Endothelial cell (in vitro differentiated cells): ENCODE measurements around the gene PSENEN. TPM values are rescaled to one million over a fixed set of nuclear protein-coding genes. Genes with fewer than 3 reads are reported as not detected.
A peak's percentile ranks its signal among the peaks of the same experiment; 100 is the strongest.

ENCODE experiments used
- DNase-seq: peaks from one replicate; pipeline ENCODE4 v3.0.0; 2021; ENCODE audit warnings: low spot score
- H3K27ac Mint-ChIP-seq: one replicate; pipeline ENCODE4 v1.8.0; 2021; ENCODE audit warnings: mixed read lengths, inconsistent platforms; ENCODE audit not compliant: unreplicated experiment
- H3K27me3 Mint-ChIP-seq: one replicate; pipeline ENCODE4 v1.8.0; 2021; ENCODE audit warnings: mild to moderate bottlenecking, moderate library complexity, mixed read lengths, inconsistent platforms; ENCODE audit not compliant: unreplicated experiment
- H3K36me3 Mint-ChIP-seq: one replicate; pipeline ENCODE4 v1.8.0; 2021; ENCODE audit warnings: mild to moderate bottlenecking, low read depth, mixed read lengths, inconsistent platforms; ENCODE audit not compliant: unreplicated experiment
- H3K4me1 Mint-ChIP-seq: one replicate; pipeline ENCODE4 v1.8.0; 2021; ENCODE audit warnings: mild to moderate bottlenecking, mixed read lengths, inconsistent platforms; ENCODE audit not compliant: unreplicated experiment
- H3K4me3 Mint-ChIP-seq: one replicate; pipeline ENCODE4 v1.8.0; 2021; ENCODE audit warnings: mild to moderate bottlenecking, mixed read lengths, inconsistent platforms; ENCODE audit not compliant: unreplicated experiment
- H3K9me3 Mint-ChIP-seq: one replicate; pipeline ENCODE4 v1.8.0; 2021; ENCODE audit warnings: mixed read lengths, inconsistent platforms; ENCODE audit not compliant: unreplicated experiment
- total RNA-seq: library from RNA; stranded (reverse); fragmentation: NEBNext Ultra II Directional; extraction: Animal tissue kit (Norgen Biotek cat#: 25700); gene quantifications from one replicate; pipeline ENCODE4 v1.2.1, GENCODE V29; 2021; ENCODE audit not compliant: unreplicated experiment
- TF ChIP-seq, protein P1 (sequence below): fragments of 200-600 bp; sonication (generic); IDR thresholded peaks from one replicate; pipeline ENCODE4 v1.5.0; 2021; ENCODE audit warnings: antibody characterized with exemption; ENCODE audit not compliant: unreplicated experiment

The PSENEN gene
- total RNA-seq, 1 donor from 2014 or later, result 99.0 TPM

DNA sequence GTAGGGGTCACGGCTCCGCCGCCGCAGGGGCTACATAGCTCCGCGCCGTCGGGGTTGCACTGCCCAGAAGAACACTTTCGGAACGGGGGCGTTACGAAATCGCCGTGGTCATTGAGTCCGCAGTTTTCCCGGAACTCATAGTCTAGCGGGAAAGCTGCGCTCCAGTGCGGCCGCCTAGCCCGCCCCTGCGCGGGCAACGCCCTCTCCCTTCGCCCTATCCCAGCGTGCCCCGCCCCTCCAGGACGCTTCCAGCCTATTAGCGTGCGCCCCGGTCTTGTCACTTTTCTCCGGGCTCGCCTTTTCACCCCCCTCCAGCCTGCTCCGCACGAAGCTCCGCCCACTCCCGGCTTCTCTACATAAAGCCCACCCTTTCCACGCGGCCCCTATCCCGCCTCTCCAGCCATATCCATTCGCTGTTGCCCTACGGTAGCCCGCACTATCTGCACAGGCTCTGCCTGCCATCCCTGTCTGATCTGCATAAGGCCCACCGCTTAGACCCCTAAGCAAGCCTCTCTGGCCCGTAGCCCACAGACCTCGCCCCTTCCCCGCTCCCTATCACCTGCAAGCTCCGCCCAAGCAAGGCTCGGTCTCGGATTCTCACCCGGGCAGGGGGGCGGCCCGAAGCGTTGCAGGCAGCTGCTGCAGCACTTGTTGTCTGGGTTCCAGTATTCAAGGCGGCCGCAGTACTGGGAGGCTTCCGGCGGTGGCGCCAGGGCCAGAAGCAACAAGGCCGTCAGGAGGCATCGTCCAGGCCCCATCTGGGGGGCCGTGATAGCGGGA lies 4.8 kb upstream of the PSENEN start:
- H3K4me1 Mint-ChIP-seq, result peaks cover 21% of the 10 kb centered on the region
- peaks cover 22% of the 10 kb centered on the region for H3K27me3 Mint-ChIP-seq
- H3K36me3 Mint-ChIP-seq, result peaks cover 18% of the 10 kb centered on the region
- no peaks in the 10 kb centered on the region for H3K9me3 Mint-ChIP-seq
- peak overlapping the region; percentile 48 for H3K27ac Mint-ChIP-seq
- peak; percentile 96 for DNase-seq
- H3K4me3 Mint-ChIP-seq, result peak overlapping the region; percentile 86
- TF ChIP-seq, protein P1, sequence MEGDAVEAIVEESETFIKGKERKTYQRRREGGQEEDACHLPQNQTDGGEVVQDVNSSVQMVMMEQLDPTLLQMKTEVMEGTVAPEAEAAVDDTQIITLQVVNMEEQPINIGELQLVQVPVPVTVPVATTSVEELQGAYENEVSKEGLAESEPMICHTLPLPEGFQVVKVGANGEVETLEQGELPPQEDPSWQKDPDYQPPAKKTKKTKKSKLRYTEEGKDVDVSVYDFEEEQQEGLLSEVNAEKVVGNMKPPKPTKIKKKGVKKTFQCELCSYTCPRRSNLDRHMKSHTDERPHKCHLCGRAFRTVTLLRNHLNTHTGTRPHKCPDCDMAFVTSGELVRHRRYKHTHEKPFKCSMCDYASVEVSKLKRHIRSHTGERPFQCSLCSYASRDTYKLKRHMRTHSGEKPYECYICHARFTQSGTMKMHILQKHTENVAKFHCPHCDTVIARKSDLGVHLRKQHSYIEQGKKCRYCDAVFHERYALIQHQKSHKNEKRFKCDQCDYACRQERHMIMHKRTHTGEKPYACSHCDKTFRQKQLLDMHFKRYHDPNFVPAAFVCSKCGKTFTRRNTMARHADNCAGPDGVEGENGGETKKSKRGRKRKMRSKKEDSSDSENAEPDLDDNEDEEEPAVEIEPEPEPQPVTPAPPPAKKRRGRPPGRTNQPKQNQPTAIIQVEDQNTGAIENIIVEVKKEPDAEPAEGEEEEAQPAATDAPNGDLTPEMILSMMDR, result no peak

DNA sequence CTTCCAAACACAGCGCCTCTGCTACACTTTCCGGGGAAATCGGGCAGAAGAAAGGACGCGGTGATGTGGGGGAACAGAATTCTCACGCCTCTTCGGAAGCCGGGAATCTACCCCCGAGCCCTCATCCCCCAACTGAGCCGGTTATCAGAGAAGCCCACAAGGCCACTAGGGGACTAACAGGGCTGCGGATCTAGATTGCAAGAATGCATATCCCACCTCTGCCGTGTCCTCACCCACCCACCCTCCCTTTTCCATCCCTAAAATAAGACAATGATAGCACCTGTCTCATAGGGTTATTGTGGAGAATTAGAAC lies 4.3 kb upstream of the PSENEN start:
- peaks cover 14% of the 10 kb centered on the region for H3K36me3 Mint-ChIP-seq
- H3K27ac Mint-ChIP-seq, result peak overlapping the region; percentile 48
- DNase-seq, result no peak
- H3K27me3 Mint-ChIP-seq, result peaks cover 20% of the 10 kb centered on the region
- TF ChIP-seq, protein P1, result no peak
- no peaks in the 10 kb centered on the region for H3K9me3 Mint-ChIP-seq
- H3K4me3 Mint-ChIP-seq, result peak overlapping the region; percentile 86
- H3K4me1 Mint-ChIP-seq, result peaks cover 26% of the 10 kb centered on the region

DNA sequence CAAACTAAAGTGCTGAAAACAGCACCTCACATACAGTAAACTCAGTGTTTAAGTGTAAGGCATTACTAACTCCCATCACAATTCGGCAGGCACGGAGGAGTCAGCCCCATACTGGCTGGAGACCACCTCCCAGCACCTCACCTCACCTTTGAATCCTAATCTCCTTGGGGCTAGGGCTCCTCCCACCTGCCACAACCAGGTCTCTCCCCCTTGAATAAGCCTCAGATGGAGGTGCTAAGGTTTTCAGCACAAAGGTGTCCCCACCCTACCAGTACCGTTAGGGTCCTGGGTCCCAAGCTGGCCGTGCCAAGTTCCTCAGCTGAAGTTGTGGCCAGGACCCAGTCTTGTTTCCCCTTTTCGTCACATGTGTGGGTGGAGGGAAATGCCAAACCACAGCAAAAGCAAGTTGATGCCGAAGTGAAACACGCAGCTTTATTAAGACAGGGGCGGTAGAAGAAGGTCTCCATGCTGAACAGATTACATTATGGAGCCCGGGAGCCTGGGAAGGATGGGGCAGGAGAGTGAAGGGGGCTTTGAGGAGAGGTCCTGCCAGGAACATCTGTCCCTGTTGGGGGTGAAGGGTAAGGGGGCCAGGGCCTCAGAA lies 3.2 kb upstream of the PSENEN start, which contains the start of gene IGFLR1:
Gene IGFLR1, minus strand, starts transcription at position 332 of the 604 bp plus-strand sequence. CDS start 1,272 bp downstream, outside the sequence.
- Mint-ChIP-seq H3K27me3 (peaks cover 19% of the 10 kb centered on the region), H3K36me3 (peaks cover 13% of the 10 kb centered on the region), H3K9me3 (no peaks in the 10 kb centered on the region), H3K27ac (no peak within 1 kb of the TSS), H3K4me3 (peak within 1 kb of the TSS; percentile 19), H3K4me1 (peaks cover 32% of the 10 kb centered on the region)
- no peak for DNase-seq
- TF ChIP-seq, protein P1, result no peak

DNA sequence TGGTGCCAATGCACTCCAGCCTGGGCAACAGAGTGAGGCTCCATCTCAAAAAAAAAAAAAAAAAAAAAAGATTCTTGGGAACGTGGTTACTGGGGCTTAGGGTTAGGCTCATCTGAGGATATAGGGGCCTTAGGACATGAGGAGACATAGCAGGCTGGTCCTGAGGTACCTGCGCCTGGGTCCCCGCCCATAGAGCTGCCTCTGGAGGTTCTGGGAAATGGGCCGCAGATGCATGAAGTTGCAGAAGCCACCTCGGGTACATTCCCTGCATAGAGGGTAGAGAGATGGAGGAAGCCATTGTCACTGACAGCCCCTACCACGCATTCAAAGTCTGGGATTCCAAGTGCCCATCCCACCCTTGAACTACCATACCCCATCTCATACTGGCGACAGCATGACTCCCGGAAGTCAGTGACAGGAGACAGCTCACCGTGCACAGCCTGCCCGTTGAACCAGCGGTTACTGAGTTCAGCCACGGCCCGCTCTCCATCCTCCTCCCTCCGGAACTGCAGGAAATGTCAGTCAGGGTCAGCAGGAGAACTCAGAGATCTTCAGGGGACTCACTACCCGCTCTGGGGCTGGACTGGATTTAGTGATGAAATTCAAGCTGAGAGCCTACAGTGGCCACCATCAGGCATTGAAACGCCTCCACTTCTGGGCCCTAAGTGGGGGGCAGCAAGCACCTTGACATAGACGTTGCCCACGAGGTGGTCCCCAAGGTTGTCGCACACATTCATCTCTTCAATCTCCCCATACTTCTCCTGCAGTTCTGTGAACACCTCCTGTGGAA lies 1.6 kb upstream of the PSENEN start:
- Mint-ChIP-seq H3K9me3 (no peaks in the 10 kb centered on the region), H3K4me1 (peaks cover 38% of the 10 kb centered on the region), H3K27me3 (peaks cover 21% of the 10 kb centered on the region), H3K27ac (no peak overlapping the region), H3K36me3 (peaks cover 12% of the 10 kb centered on the region), H3K4me3 (peak overlapping the region; percentile 98)
- TF ChIP-seq, protein P1, result no peak
- DNase-seq, result no peak
